Thyroid gland (tissue), 4 donors: Measurements from ENCODE around the gene FER.

Source experiments
- POLR2A ChIP-seq, 2 donors: fragments of 450-650 bp; IDR thresholded peaks; one replicate each; pipeline ENCODE4 v1.6.1; 2017; ENCODE audit warnings: antibody characterized with exemption in 2 of 2, mild to moderate bottlenecking in 2 of 2, moderate library complexity in 1 of 2
- TF ChIP-seq, protein P1 (sequence below), 6 experiments: fragments of 200-600 bp in 3 of 6; fragments of 450-650 bp in 3 of 6; sonication (generic) in 3 of 6; IDR thresholded peaks; one replicate each; pipeline ENCODE4 v1.5.1; 2016 to 2019; ENCODE audit warnings: antibody characterized with exemption in 6 of 6, mild to moderate bottlenecking in 2 of 6, inconsistent platforms in 1 of 6, moderate library complexity in 1 of 6

DNA sequence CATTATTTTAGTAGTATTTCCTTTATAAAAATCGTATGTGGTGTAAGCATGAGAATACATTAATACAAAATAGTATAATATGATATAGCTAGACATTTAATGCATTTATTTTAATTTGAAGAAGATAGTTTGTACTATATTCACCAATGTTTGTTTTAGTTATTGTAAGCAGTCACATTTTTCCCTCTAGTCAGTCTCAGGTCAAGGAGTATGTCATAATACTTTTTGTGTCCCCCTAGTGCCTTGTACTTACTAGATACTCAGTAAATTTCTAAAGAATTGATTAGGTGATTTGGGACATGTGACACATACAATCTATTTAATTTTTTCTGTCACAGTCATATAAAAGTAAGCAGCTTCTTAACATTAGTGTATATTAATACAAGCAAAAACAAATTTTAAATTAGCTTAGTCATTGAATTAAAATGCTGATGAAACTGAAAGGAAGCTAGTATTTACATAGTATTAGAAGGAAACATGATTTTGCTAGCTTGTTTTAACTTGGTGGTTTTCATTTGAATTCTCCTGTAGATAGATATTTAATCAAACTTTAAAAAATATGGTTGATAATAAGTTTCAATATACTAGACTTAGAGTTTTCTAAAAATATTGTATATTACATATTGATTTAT, 242.2 kb downstream of the FER start:
- TF ChIP-seq, protein P1, sequence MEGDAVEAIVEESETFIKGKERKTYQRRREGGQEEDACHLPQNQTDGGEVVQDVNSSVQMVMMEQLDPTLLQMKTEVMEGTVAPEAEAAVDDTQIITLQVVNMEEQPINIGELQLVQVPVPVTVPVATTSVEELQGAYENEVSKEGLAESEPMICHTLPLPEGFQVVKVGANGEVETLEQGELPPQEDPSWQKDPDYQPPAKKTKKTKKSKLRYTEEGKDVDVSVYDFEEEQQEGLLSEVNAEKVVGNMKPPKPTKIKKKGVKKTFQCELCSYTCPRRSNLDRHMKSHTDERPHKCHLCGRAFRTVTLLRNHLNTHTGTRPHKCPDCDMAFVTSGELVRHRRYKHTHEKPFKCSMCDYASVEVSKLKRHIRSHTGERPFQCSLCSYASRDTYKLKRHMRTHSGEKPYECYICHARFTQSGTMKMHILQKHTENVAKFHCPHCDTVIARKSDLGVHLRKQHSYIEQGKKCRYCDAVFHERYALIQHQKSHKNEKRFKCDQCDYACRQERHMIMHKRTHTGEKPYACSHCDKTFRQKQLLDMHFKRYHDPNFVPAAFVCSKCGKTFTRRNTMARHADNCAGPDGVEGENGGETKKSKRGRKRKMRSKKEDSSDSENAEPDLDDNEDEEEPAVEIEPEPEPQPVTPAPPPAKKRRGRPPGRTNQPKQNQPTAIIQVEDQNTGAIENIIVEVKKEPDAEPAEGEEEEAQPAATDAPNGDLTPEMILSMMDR (IDR thresholded peaks at IDR 0.05), result no peak
- TF ChIP-seq POLR2A (IDR thresholded peaks at IDR 0.05), result no peak
